Measurements from ENCODE around the gene GUCD1. TPM values are rescaled to one million over a fixed set of nuclear protein-coding genes. Genes with fewer than 3 reads are reported as not detected.

The GUCD1 gene
- total RNA-seq, 1 experiment from 2014 or later = 48.4 TPM

DNA sequence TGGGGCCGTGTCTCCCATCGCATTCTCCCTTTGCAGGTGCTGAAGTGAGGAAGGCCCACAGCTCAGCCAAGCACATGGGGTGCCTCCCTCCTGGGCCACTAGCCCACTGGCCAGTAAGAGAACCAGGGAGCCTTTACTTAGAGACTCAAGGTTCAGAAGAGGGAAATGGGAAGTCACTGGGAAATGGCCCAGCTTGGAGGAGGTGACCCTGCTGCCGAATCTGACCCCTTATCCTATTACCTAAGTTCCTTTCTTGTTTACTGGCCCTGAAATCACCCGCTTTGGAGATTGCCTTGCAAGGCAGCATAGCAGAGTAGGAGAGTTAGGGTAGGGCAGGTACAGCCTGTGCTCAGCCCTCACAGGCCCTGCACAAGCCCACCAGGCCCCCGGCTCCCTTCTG, 35.4 kb downstream of the GUCD1 start:
- no peak for TF ChIP-seq CTCF (IDR thresholded peaks at IDR 0.05; ENCODE audit: unreplicated experiment)
- Mint-ChIP-seq H3K27ac (ENCODE audit: low read depth, unreplicated experiment) (no peak overlapping the region), H3K4me3 (ENCODE audit: unreplicated experiment) (no peak overlapping the region), H3K27me3 (ENCODE audit: insufficient read depth, unreplicated experiment) (peaks cover 22% of the 10 kb centered on the region), H3K4me1 (ENCODE audit: insufficient read depth, unreplicated experiment) (peaks cover 7% of the 10 kb centered on the region), H3K36me3 (ENCODE audit: insufficient read depth, unreplicated experiment) (no peaks in the 10 kb centered on the region), H3K9me3 (ENCODE audit: unreplicated experiment) (no peaks in the 10 kb centered on the region)
- no TSS peak for BruUV-seq (replicated peaks)
- intact Hi-C loops (cut with micrococcal nuclease) = no loop called here
- no peak for DNase-seq (ENCODE audit: unreplicated experiment)
- ChIA-PET POLR2A (no interaction called here), CTCF (no interaction called here)

DNA sequence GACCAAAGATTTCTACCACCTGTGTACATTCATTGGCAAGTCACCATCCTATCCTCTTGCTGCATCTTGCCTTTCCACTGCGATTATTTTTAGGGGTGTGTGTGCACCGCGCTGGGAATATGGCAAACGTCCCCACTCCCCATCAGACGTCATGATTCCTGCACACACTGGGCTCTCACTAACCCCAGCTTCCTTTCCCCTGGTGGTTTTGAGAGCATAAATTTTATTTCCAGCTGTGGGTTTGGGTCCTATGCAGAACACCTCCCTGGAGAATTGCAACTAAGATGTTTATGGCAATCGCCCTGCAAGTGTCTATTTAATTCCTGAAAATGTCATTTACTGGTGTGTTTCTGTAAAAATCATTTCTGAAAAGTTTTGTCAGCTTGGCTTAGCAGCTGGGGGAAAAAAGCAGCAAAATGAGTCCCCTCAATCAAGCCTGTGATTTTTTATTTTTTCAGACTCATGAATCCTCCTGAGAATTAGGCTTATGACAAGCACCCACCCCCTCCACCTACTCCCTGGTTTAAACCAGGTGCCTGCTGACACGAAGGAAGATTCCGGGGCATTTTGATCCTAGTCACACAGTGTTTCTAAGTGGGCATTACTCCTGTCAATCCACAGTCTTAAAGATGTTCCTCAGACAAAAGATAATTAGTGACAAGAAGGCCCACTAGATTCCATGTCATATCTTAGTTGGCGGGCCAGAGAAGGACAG, 36.0 kb downstream of the GUCD1 start:
- no peak overlapping the region for H3K27ac Mint-ChIP-seq (ENCODE audit: low read depth, unreplicated experiment)
- TF ChIP-seq CTCF (IDR thresholded peaks at IDR 0.05; ENCODE audit: unreplicated experiment) = no peak
- BruUV-seq (replicated peaks) = no TSS peak
- peaks cover 7% of the 10 kb centered on the region for H3K4me1 Mint-ChIP-seq (ENCODE audit: insufficient read depth, unreplicated experiment)
- POLR2A ChIA-PET = no interaction called here
- no peak overlapping the region for H3K4me3 Mint-ChIP-seq (ENCODE audit: unreplicated experiment)
- no peak for DNase-seq (ENCODE audit: unreplicated experiment)
- CTCF ChIA-PET = interaction anchor here (0.7 kb wide), 1 partner anchor 194 kb away, joined by 3 read pairs; no protein-coding TSS in a partner anchor
- H3K27me3 Mint-ChIP-seq (ENCODE audit: insufficient read depth, unreplicated experiment) = peaks cover 27% of the 10 kb centered on the region
- intact Hi-C loops (cut with micrococcal nuclease) = no loop called here
- no peaks in the 10 kb centered on the region for H3K36me3 Mint-ChIP-seq (ENCODE audit: insufficient read depth, unreplicated experiment)
- H3K9me3 Mint-ChIP-seq (ENCODE audit: unreplicated experiment) = no peaks in the 10 kb centered on the region

DNA sequence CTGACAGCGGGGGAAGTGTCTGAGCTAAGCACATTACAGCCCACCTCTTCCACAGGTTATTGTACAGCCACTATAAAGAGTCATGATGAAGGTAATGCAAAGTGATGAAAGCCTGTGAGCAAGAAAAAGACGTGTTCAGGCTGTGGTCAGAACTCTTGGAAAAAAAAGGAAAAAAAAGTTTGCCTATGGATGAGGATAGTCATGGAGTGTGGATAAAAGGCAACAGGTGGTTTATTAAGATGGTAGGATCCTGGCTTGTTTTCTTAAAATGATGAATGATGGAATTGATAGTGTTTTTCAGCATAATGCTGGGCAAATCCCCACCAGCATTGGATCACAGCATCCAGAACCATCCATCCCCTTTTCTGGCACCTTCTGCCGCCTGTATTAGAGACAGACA, 36.7 kb downstream of the GUCD1 start:
- Mint-ChIP-seq H3K36me3 (ENCODE audit: insufficient read depth, unreplicated experiment) (no peaks in the 10 kb centered on the region), H3K4me1 (ENCODE audit: insufficient read depth, unreplicated experiment) (peaks cover 7% of the 10 kb centered on the region), H3K4me3 (ENCODE audit: unreplicated experiment) (no peak overlapping the region), H3K27me3 (ENCODE audit: insufficient read depth, unreplicated experiment) (peaks cover 34% of the 10 kb centered on the region), H3K27ac (ENCODE audit: low read depth, unreplicated experiment) (no peak overlapping the region), H3K9me3 (ENCODE audit: unreplicated experiment) (no peaks in the 10 kb centered on the region)
- DNase-seq (ENCODE audit: unreplicated experiment) = no peak
- TF ChIP-seq CTCF (IDR thresholded peaks at IDR 0.05; ENCODE audit: unreplicated experiment) = no peak
- ChIA-PET POLR2A (no interaction called here), CTCF (interaction anchor here (0.7 to 1.4 kb wide), 5 partner anchors 11 to 195 kb away, joined by 3 to 5 read pairs (median 4); no protein-coding TSS in a partner anchor)
- intact Hi-C loops (cut with micrococcal nuclease) = no loop called here
- BruUV-seq (replicated peaks) = no TSS peak

- intact Hi-C loops (cut with micrococcal nuclease) = no loop called here
- no peak for TF ChIP-seq CTCF (IDR thresholded peaks at IDR 0.05; ENCODE audit: unreplicated experiment)
- CTCF ChIA-PET = interaction anchor here (0.7 to 1.4 kb wide), 4 partner anchors 11 to 194 kb away, joined by 3 to 5 read pairs (median 4); no protein-coding TSS in a partner anchor
- POLR2A ChIA-PET = no interaction called here
- Mint-ChIP-seq H3K4me3 (ENCODE audit: unreplicated experiment) (no peak overlapping the region), H3K27ac (ENCODE audit: low read depth, unreplicated experiment) (no peak overlapping the region), H3K27me3 (ENCODE audit: insufficient read depth, unreplicated experiment) (peaks cover 38% of the 10 kb centered on the region), H3K9me3 (ENCODE audit: unreplicated experiment) (no peaks in the 10 kb centered on the region), H3K4me1 (ENCODE audit: insufficient read depth, unreplicated experiment) (peaks cover 7% of the 10 kb centered on the region), H3K36me3 (ENCODE audit: insufficient read depth, unreplicated experiment) (no peaks in the 10 kb centered on the region)
- no TSS peak for BruUV-seq (replicated peaks)
- no peak for DNase-seq (ENCODE audit: unreplicated experiment)
These were observed 37.5 kb downstream of the GUCD1 start for GRCh38 chr22:24517446-24517845.
